HG02840 (cell line): ENCODE measurements around the gene TFB2M.
"Not testable (repeated sequence)": the region's sequence is repeated elsewhere in the genome, so short reads cannot be mapped to it uniquely, and the experiment has no call there.

Source experiments
- ATAC-seq: cut with Tn5 transposase; IDR thresholded peaks from one replicate; pipeline ENCODE4 v1.9.1; 2021; ENCODE audit warnings: mild to moderate bottlenecking, moderate library complexity, moderate number of reproducible peaks; ENCODE audit not compliant: unreplicated experiment, low FRiP score

Gene TFB2M, protein sequence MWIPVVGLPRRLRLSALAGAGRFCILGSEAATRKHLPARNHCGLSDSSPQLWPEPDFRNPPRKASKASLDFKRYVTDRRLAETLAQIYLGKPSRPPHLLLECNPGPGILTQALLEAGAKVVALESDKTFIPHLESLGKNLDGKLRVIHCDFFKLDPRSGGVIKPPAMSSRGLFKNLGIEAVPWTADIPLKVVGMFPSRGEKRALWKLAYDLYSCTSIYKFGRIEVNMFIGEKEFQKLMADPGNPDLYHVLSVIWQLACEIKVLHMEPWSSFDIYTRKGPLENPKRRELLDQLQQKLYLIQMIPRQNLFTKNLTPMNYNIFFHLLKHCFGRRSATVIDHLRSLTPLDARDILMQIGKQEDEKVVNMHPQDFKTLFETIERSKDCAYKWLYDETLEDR

DNA sequence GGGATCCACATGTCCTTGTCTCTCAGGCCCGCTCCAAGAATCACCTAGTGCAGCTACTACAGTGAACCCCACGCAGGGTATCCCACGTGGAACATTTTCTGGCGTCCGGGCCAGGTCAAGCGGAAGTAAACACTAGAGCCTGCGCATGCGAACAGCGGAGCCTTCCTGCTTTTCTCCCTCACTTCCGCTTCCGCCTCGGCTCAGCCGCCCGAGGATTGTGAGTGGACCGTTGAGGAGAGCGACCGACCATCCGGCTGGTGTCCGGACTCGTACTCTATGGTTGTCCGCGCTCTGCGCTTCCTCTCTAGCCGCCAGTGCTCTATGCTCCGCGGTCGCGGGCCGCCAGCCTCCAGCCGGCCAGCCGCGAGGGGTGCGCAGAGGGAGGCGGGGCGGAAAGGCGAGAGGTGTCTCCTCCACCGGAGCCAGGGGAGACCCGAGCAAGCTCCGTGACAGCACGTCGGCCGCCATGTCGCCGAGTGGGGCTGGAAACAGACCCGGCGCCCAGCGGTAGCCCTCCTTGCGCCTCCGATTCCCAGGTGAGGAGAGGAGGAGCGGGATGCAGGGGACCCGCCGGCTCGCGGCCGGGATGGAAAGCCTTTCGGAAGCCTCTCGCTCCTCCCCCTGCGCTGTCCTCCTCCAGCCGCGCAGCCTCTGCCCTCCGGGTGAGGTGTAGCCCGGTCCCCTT, at the start of gene TFB2M, which contains the start of gene CNST:
TFB2M (minus strand) TSS at position 134 of the 685 bp plus-strand sequence; CDS start at position 11, 123 bp downstream.
CNST (plus strand) TSS at position 329 of the 685 bp plus-strand sequence. CDS start 25,107 bp downstream, outside the sequence.
- ATAC-seq, result peak; percentile 96

DNA sequence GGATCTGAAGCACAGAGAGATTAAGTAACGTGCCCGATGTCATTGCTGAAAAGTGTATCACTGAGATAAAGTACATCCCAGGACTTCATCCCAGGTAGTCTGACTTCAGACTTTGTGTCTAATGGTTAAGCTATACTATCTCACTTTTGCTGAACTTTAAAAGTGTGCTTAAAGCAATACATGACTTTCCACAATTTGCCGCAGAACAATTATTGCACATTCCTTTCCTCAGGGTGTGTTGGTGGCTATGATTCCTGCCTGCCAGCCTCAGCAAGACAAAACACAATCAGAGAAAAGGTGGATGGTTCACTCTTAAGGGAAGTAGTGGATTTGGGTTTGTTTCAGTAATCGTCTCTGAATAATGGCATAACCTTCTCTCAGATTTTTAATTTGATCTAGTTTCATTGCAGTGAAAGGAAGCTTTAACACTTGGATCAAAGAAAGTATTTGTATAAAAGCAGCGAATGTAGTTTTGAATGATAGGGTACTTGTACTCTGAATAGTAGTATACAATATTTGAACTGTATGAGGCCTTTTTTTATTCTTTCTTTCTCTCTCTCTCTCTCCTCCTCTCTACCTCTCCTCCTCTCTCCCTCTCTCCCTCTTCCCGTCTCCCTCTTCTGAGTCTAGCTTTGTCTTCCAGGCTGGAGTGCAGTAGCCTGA, 47.2 kb upstream of the TFB2M start:
- ATAC-seq, result no peak

- ATAC-seq, result no peak
These were observed 43.6 kb upstream of the TFB2M start for GRCh38 chr1:246609632-246610031.

GRCh38 chr1:246608616-246609376, 42.7 kb upstream of the TFB2M start:
- no peak for ATAC-seq

- no peak for ATAC-seq
These were observed 41.4 kb upstream of the TFB2M start for GRCh38 chr1:246607462-246607861.

DNA sequence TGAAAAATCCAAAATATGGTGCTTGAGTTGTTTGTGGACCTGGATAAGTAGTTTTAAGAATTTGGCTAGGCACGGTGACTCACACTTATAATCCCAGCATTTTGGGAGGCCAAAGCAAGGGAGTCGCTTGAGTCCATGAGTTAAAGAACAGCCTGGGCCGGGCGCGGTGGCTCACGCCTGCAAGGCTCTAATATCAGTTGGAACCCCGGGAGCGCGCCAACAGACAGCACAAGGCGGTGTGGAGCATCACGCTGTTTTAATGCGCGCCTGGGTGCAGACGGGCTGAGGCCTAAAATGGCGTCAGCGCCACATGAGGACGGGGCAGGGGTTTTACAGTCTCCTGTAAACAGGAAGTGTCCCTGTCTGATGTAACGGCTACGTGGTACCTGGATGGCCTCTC, 39.2 kb upstream of the TFB2M start:
- ATAC-seq, result not testable (repeated sequence)

- no peak for ATAC-seq
These were observed 36.1 kb upstream of the TFB2M start for GRCh38 chr1:246602194-246602593.

DNA sequence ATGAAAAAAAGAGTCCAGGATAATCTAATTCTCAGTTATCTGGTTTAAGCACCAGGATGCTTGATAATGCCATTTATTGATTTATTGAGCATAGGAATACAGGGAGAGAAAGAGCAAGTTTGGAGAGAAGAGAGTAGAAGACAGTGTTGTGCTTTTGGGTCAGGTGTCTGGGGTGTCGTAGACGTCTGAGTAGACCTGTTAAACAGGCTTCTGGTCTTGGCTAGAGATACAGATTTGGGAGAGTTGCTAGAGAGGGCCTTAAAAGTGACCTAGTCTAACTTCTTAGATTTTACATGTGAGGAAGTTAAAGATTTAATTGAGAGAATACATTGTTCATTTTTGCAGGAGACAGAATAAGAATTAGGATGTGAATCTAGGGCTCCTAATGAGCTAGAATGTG, 34.5 kb upstream of the TFB2M start:
- no peak for ATAC-seq

DNA sequence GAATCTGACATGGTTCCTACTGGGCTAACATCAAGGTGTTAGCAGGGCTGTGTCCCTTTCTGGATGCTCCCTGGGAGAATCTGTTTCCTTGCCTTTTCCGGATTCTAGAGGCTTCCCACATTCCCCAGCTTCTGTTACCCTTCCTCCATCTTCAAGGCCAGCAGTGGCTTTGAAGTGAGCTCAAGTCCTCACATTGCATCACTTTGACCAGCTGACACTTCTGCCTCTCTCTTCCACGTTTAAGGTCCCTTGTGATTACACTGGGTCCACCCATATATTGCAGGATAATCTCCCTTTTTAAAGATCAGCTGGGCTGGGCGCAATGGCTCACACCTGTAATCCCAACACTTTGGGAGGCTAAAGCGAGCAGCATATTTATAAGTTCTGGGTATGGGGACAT, 33.3 kb upstream of the TFB2M start:
- no peak for ATAC-seq

DNA sequence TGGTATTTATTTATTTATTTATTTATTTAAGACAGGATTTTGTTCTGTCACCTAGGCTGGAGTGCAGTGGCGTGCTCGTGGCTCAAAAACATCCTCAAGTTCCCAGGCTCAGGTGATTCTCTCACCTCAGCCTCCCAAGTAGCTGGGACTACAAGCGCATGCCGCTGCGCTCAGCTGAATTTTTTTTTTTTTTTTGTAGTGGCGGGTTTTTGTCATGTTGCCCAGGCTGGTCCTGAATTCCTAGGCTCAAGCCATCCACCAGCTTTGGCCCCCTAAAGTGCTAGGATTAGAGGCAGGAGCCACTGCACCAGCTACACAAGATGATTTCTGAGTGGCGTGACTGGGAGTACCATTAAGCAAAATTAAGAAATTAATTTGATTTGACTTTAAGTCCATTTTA, 31.9 kb upstream of the TFB2M start:
- ATAC-seq, result no peak

DNA sequence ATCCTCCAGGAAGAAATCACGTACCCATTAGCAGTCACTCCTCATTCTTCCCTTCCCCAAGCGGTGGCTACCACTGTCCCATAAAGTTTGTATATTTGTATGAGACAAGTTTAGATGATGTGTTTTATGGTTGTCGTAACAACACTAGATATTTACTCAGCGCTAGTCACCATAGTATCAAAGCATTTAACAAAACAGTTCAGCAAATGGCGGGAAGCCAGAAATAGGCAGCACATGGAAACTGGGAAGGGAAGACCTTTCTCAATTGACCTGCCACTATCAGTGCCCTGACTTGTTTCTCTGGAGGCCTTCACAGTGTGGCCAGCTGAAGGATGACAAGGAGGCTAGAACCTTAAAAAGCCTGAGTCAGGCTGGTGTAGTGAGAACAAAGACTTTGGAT, 31.3 kb upstream of the TFB2M start:
- no peak for ATAC-seq

- no peak for ATAC-seq
These were observed 29.1 kb upstream of the TFB2M start for GRCh38 chr1:246595146-246595545.

- no peak for ATAC-seq
These were observed 26.6 kb upstream of the TFB2M start for GRCh38 chr1:246592695-246593094.

- no peak for ATAC-seq
These were observed 25.9 kb upstream of the TFB2M start for GRCh38 chr1:246591958-246592357.

DNA sequence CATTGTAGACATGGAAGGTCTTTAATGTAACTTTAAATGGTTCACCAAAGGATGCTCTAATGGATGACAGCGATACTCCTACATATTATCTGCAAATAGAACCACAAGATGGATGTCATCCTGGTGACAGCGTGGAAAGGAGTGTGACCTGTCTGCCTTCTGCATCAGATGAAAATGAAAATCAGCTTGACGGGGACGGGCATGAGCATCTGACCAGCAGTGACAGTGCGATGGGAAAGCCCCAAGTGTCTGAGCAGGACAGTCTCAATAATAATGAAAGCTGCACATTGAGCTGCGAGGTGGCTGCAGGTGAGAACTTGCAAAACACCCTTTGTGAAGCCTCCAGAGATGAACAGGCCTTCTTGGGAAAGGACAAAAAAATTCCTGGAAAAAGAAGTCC, 25.4 kb upstream of the TFB2M start:
- peak; percentile 96 for ATAC-seq

DNA sequence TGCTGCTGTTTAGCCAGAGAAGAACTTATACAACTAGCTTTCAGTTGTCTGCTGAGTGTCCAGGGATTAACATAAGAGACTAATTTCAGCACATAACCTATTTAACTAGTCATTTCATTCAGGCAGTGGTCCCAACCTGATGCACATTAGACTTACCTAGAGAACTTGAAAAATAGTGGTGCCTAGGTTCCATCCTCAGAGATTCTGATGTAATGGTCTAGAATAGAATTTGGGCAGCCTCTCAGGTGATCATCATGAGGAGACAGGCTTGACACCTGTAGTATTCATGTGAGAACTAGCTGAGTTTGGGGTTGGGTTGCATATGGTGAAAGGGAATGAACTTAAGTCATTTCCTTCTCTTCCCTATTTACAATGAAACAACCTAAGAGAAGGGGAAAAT, 25.0 kb upstream of the TFB2M start:
- ATAC-seq, result peak; percentile 49

GRCh38 chr1:246589919-246590318, 23.9 kb upstream of the TFB2M start:
- not testable (repeated sequence) for ATAC-seq

DNA sequence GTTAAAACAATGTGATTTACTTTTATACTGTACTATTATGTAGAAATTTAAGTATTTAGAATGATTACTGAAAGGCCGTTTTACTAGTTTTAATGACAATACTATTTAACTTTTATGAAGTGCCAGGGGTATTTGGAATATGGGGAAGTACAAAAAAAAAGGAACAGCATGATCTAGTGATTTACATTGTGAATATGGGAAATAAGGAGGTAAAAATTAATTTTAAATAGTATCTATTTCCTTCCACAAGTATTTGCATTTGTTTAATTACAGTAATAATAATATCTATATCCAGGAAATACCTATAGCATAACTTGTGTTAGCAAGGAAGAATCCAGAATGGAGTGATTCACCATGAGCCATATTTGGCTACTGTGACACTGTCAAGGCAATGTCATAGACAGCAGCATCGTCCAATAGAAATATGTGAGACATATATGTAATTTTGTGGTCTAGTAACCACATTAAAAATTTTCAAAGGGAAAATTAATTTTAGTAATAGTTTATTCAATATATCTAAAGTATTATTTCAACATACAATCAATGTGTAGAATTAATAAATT, 22.2 kb upstream of the TFB2M start:
- ATAC-seq, result no peak

GRCh38 chr1:246587606-246588005, 21.5 kb upstream of the TFB2M start:
- ATAC-seq, result no peak

DNA sequence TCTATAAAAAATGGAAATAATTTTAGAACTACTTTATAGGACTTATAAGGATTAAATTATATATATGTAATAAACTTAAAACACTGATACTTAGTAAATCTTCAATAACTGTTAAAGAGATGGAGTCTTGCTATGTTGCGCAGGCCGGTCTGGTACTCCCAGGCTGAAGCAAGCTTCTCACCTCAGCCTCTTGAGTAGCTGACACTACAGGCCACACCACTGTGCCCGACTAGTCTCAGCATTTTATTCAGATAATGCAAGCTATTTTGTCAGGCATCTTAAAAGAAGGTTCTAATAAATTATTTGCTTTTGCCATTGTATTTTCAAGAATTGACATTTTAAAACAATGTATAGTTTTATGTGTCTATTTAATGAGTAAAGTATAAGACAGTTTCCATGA, 21.0 kb upstream of the TFB2M start:
- no peak for ATAC-seq
